Activated T-cell treated with anti-CD3 and anti-CD28 coated beads for 48 hours (primary cell): ENCODE results near the gene VWDE.

Experiments used
- DNase-seq: peaks from one replicate; pipeline ENCODE4 v3.0.0-alpha.2; 2020; ENCODE audit warnings: low read depth

Gene VWDE

GRCh38 chr7:12281038-12281437 is 122.6 kb downstream of the VWDE start:
- no peak for DNase-seq
